ENCODE data around the gene HIPK1. TPM values are rescaled to one million over a fixed set of nuclear protein-coding genes. Genes with fewer than 3 reads are reported as not detected.

The HIPK1 gene
- total RNA-seq, 1 experiment from 2014 or later = 48.2 TPM

- Histone ChIP-seq H3K9me3 (no peaks in the 10 kb centered on the region), H3K36me3 (ENCODE audit: control insufficient read depth, insufficient read depth, low read length) (no peaks in the 10 kb centered on the region), H3K4me1 (peaks cover 20% of the 10 kb centered on the region), H3K27me3 (replicated peaks; ENCODE audit: control insufficient read depth, insufficient read depth, low read length) (no peaks in the 10 kb centered on the region), H3K4me3 (ENCODE audit: low read depth, low read length) (no peak overlapping the region)
- intact Hi-C loops (cut with micrococcal nuclease; ENCODE audit: unreplicated experiment) = no loop called here
- Mint-ChIP-seq H3K27ac (ENCODE audit: unreplicated experiment) (no peak overlapping the region), H3K4me1 (ENCODE audit: low read depth, unreplicated experiment) (peaks cover 16% of the 10 kb centered on the region), H3K27me3 (ENCODE audit: insufficient read depth, unreplicated experiment) (no peaks in the 10 kb centered on the region), H3K36me3 (ENCODE audit: insufficient read depth, unreplicated experiment) (peaks cover 4% of the 10 kb centered on the region), H3K4me3 (ENCODE audit: unreplicated experiment) (no peak overlapping the region), H3K9me3 (ENCODE audit: unreplicated experiment) (no peaks in the 10 kb centered on the region)
- POLR2A ChIA-PET = interaction anchor here (0.7 kb wide), 1 partner anchor 1148 kb away, joined by 20 read pairs; no protein-coding TSS in a partner anchor
- TF ChIP-seq, protein P1, sequence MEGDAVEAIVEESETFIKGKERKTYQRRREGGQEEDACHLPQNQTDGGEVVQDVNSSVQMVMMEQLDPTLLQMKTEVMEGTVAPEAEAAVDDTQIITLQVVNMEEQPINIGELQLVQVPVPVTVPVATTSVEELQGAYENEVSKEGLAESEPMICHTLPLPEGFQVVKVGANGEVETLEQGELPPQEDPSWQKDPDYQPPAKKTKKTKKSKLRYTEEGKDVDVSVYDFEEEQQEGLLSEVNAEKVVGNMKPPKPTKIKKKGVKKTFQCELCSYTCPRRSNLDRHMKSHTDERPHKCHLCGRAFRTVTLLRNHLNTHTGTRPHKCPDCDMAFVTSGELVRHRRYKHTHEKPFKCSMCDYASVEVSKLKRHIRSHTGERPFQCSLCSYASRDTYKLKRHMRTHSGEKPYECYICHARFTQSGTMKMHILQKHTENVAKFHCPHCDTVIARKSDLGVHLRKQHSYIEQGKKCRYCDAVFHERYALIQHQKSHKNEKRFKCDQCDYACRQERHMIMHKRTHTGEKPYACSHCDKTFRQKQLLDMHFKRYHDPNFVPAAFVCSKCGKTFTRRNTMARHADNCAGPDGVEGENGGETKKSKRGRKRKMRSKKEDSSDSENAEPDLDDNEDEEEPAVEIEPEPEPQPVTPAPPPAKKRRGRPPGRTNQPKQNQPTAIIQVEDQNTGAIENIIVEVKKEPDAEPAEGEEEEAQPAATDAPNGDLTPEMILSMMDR (IDR thresholded peaks at IDR 0.05; ENCODE audit: insufficient read depth in 1 of 2, low read depth in 1 of 2, low read length in 1 of 2, severe bottlenecking in 1 of 2, unreplicated experiment in 1 of 2) = no peak
- no TSS peak for BruUV-seq (replicated peaks)
- DNase-seq = no peak
- CTCF ChIA-PET = no interaction called here
Observed at GRCh38 chr1:113950908-113951307, 21.8 kb downstream of the HIPK1 start.

DNA sequence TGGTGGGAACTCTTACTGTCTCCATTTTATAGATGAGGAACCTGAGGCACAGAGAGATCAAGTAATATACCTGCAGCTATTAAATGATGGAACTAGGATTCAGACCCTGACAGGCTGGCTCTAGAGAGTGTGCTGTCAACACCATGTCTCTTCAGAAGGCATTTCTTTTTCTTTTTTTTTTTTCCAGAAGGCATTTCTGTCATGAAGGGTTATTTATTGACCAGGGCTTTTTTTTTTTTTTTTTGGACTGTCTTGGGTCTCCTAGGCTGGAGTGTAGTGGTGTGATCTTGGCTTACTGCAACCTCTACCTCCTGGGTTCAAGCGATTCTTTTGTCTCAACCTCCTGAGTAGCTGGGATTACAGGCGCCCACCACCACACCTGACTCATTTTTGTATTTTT lies 22.6 kb downstream of the HIPK1 start:
- H3K27ac Mint-ChIP-seq (ENCODE audit: unreplicated experiment) = no peak overlapping the region
- CTCF ChIA-PET = no interaction called here
- H3K36me3 Mint-ChIP-seq (ENCODE audit: insufficient read depth, unreplicated experiment) = no peaks in the 10 kb centered on the region
- no peaks in the 10 kb centered on the region for H3K9me3 Mint-ChIP-seq (ENCODE audit: unreplicated experiment)
- BruUV-seq (replicated peaks) = no TSS peak
- peaks cover 10% of the 10 kb centered on the region for H3K4me1 Mint-ChIP-seq (ENCODE audit: low read depth, unreplicated experiment)
- intact Hi-C loops (cut with micrococcal nuclease; ENCODE audit: unreplicated experiment) = no loop called here
- no peak for DNase-seq
- Histone ChIP-seq H3K36me3 (ENCODE audit: control insufficient read depth, insufficient read depth, low read length) (no peaks in the 10 kb centered on the region), H3K9me3 (no peaks in the 10 kb centered on the region), H3K4me1 (peaks cover 15% of the 10 kb centered on the region), H3K4me3 (ENCODE audit: low read depth, low read length) (no peak overlapping the region), H3K27me3 (replicated peaks; ENCODE audit: control insufficient read depth, insufficient read depth, low read length) (no peaks in the 10 kb centered on the region)
- TF ChIP-seq, protein P1 (IDR thresholded peaks at IDR 0.05; ENCODE audit: insufficient read depth in 1 of 2, low read depth in 1 of 2, low read length in 1 of 2, severe bottlenecking in 1 of 2, unreplicated experiment in 1 of 2) = no peak
- no peak overlapping the region for H3K4me3 Mint-ChIP-seq (ENCODE audit: unreplicated experiment)
- POLR2A ChIA-PET = interaction anchor here (0.6 to 0.7 kb wide), 2 partner anchors 65 to 1147 kb away, joined by 3 to 20 read pairs; no protein-coding TSS in a partner anchor
- no peaks in the 10 kb centered on the region for H3K27me3 Mint-ChIP-seq (ENCODE audit: insufficient read depth, unreplicated experiment)

DNA sequence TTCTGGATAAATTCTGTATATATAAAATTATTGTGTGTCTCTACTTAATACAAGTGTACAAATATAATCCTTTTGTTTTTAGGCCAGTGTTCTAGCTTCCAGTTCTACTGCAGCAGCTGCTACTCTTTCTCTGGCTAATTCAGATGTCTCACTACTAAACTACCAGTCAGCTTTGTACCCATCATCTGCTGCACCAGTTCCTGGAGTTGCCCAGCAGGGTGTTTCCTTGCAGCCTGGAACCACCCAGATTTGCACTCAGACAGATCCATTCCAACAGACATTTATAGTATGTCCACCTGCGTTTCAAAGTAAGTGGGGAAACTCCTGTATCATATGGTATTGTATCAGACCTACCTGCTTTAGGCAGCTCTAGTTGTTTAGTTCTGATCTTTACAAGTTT lies 28.9 kb downstream of the HIPK1 start:
- H3K36me3 ChIP-seq (ENCODE audit: control insufficient read depth, insufficient read depth, low read length) = no peaks in the 10 kb centered on the region
- Mint-ChIP-seq H3K27ac (ENCODE audit: unreplicated experiment) (no peak overlapping the region), H3K4me1 (ENCODE audit: low read depth, unreplicated experiment) (no peaks in the 10 kb centered on the region), H3K27me3 (ENCODE audit: insufficient read depth, unreplicated experiment) (no peaks in the 10 kb centered on the region), H3K9me3 (ENCODE audit: unreplicated experiment) (no peaks in the 10 kb centered on the region), H3K36me3 (ENCODE audit: insufficient read depth, unreplicated experiment) (peaks cover under 1% of the 10 kb centered on the region), H3K4me3 (ENCODE audit: unreplicated experiment) (no peak overlapping the region)
- ChIA-PET CTCF (no interaction called here), POLR2A (no interaction called here)
- TF ChIP-seq, protein P1 (IDR thresholded peaks at IDR 0.05; ENCODE audit: insufficient read depth in 1 of 2, low read depth in 1 of 2, low read length in 1 of 2, severe bottlenecking in 1 of 2, unreplicated experiment in 1 of 2) = no peak
- H3K9me3 ChIP-seq = no peaks in the 10 kb centered on the region
- DNase-seq = no peak
- BruUV-seq (replicated peaks) = no TSS peak
- H3K27me3 ChIP-seq (replicated peaks; ENCODE audit: control insufficient read depth, insufficient read depth, low read length) = no peaks in the 10 kb centered on the region
- H3K4me3 ChIP-seq (ENCODE audit: low read depth, low read length) = no peak overlapping the region
- no peaks in the 10 kb centered on the region for H3K4me1 ChIP-seq
- intact Hi-C loops (cut with micrococcal nuclease; ENCODE audit: unreplicated experiment) = no loop called here

Measured in Caco-2 (cell line).